K562 (cell line): ENCODE data around the gene TAL1. TPM values are rescaled to one million over a fixed set of nuclear protein-coding genes. Genes with fewer than 3 reads are reported as not detected.
A peak's percentile ranks its signal among the peaks of the same experiment; 100 is the strongest.

Source experiments
- ESRRB ChIP-seq: fragments of 250-450 bp; sonication (Bioruptor Pico); IDR thresholded peaks from 2 replicates; pipeline ENCODE4 v1.5.0; 2020; ENCODE audit warnings: mild to moderate bottlenecking, moderate library complexity, borderline replicate concordance
- HLTF ChIP-seq: fragments of 450-650 bp; IDR thresholded peaks from 2 replicates; pipeline ENCODE4 v1.6.1; 2016
- MAFK ChIP-seq: IDR thresholded peaks from 2 replicates; pipeline ENCODE4 v1.6.1; 2011; ENCODE audit warnings: low read length, improper control_type of control experiment
- MTA3 ChIP-seq: fragments of 450-650 bp; formaldehyde crosslinking; IDR thresholded peaks from 2 replicates; pipeline ENCODE4 v1.6.1; 2017; ENCODE audit warnings: mild to moderate bottlenecking, borderline replicate concordance
- NFXL1 ChIP-seq: fragments of 450-650 bp; formaldehyde crosslinking; IDR thresholded peaks from 2 replicates; pipeline ENCODE4 v1.4.0; 2021; ENCODE audit warnings: mild to moderate bottlenecking
- SLC30A9 ChIP-seq: fragments of 250-450 bp; sonication (Bioruptor Pico); IDR thresholded peaks from 2 replicates; pipeline ENCODE4 v1.8.0; 2022; ENCODE audit warnings: mild to moderate bottlenecking, moderate library complexity
- SPI1 ChIP-seq: IDR thresholded peaks from 2 replicates; pipeline ENCODE4 v1.6.1; 2011; ENCODE audit warnings: low read depth, low read length, control low read depth, borderline replicate concordance
- SREBF2 ChIP-seq: sonication (generic); formaldehyde crosslinking; IDR thresholded peaks from 2 replicates; pipeline ENCODE4 v1.4.0; 2020; ENCODE audit warnings: mild to moderate bottlenecking, missing genetic modification reagents
- STAT5A ChIP-seq: IDR thresholded peaks from 2 replicates; pipeline ENCODE4 v1.6.1; 2012; ENCODE audit warnings: low read length, inconsistent platforms, borderline replicate concordance
- SUPT5H ChIP-seq: fragments of 450-650 bp; IDR thresholded peaks from 2 replicates; pipeline ENCODE4 v1.6.1; 2016
- TCF3 ChIP-seq: sonication (generic); formaldehyde crosslinking; IDR thresholded peaks from 2 replicates; pipeline ENCODE4 v1.4.0; 2020; ENCODE audit warnings: mild to moderate bottlenecking, missing genetic modification reagents
- TGIF2 ChIP-seq: sonication (generic); formaldehyde crosslinking; IDR thresholded peaks from 2 replicates; pipeline ENCODE4 v1.8.1; 2022; ENCODE audit warnings: mild to moderate bottlenecking, missing genetic modification reagents, moderate library complexity
- ZNF12 ChIP-seq: sonication (generic); formaldehyde crosslinking; IDR thresholded peaks from 2 replicates; pipeline ENCODE4 v1.4.0; 2020; ENCODE audit warnings: mild to moderate bottlenecking, missing genetic modification reagents
- ZNF324 ChIP-seq: fragments of 250-450 bp; sonication (Bioruptor Pico); IDR thresholded peaks from 2 replicates; pipeline ENCODE4 v1.4.0; 2020; ENCODE audit warnings: mild to moderate bottlenecking
- ZNF76 ChIP-seq: fragments of 250-450 bp; sonication (Bioruptor Pico); IDR thresholded peaks from 2 replicates; pipeline ENCODE4 v1.4.0; 2020; ENCODE audit warnings: mild to moderate bottlenecking, moderate library complexity, borderline replicate concordance
- polyA plus RNA-seq, 8 experiments: library from polyadenylated mRNA; depleted of rRNA in 4 of 8; stranded (reverse) in 5 of 8; unstranded in 3 of 8; fragments of >200 nt; fragmentation: Nextera tagmentation in 2 of 8; fragmentation: Illumina TruSeq in 1 of 8; extraction: Ambion mirVana in 2 of 8; extraction: Trizol in 1 of 8; gene quantifications; 2 replicates each; pipeline versions ENCODE4 v1.2.1 to v1.2.3, GENCODE V29; 2011 to 2014; ENCODE audit warnings: inconsistent platforms in 1 of 8, missing spikeins in 1 of 8
- total RNA-seq, 7 experiments: library from RNA; depleted of rRNA in 6 of 7; stranded (reverse); fragments of >200 nt in 6 of 7; fragmentation: Illumina TruSeq in 2 of 7; extraction: Trizol in 2 of 7; gene quantifications; 2 replicates each; pipeline versions ENCODE4 v1.2.1 to v1.2.3, GENCODE V29; 2011 to 2021; ENCODE audit warnings: low replicate concordance in 1 of 7
- TF ChIP-seq, protein P1 (sequence below): fragments of 450-650 bp; IDR thresholded peaks from one replicate; pipeline ENCODE4 v1.6.1; 2018; ENCODE audit warnings: mild to moderate bottlenecking, moderate library complexity; ENCODE audit not compliant: partially characterized antibody
- TF ChIP-seq, protein P2 (sequence below), 2 experiments: fragments of 150-350 bp in 1 of 2; IDR thresholded peaks; 2 replicates each; pipeline ENCODE4 v1.6.1; 2012 to 2016; ENCODE audit warnings: low read depth in 2 of 2, low read length in 2 of 2, mild to moderate bottlenecking in 1 of 2, moderate library complexity in 1 of 2
- TF ChIP-seq, protein P3 (sequence below): sonication (generic); formaldehyde crosslinking; IDR thresholded peaks from 2 replicates; pipeline ENCODE4 v1.8.0; 2023; ENCODE audit warnings: missing genetic modification reagents, mild to moderate bottlenecking, borderline replicate concordance

The TAL1 gene
- total and polyA plus RNA-seq, 9 of the 15 experiments (the other 6 are each of a cell fraction or from before 2014, with no cell fraction given) = 18.5 to 106 (median 59.7) TPM

DNA sequence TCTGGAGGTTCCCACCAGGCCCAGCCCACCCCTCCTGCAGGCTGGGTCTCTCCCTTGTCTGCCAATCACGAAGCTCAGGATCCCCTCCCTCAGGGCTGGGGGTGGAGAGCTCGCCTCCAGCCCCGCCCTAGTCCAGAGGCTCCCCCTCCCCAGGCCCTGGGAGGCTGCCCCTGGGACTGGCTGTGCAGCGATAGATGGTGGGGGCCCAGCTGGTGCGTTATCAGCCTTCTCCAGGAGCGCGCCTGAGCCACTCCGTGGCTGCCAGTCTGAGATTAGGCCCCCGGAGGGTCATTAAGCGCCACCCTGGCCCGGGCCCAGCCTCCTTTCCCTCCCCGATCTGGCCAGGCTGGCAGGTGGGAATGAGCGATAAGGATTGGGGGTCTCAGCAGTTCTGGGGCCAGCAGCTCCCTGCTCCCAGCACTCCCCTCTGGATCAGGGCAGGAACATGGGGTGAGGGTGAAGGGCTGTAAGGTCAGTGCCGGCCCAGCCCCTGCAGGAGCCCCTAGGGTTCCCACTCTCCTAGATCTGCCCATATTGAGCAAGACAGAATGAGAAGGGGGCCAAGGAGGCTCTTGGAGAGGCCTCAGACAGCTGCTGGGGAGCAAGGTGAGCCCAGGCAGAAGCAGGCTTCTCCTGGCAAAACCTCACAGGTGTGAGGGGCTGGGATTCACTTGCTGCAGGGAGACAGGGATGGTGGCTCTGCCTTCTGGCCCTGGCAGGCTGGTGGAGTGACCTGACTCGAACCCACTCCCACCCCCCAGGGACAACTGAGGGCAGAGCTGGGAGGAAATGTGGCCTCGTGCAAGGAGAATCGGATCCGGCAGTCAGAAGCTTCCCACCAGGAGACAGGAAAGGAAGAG, 50.7 kb downstream of the TAL1 start (continued):
- peak; percentile 96 for TF ChIP-seq MTA3
- peak; percentile 100 for TF ChIP-seq HLTF
- peak; percentile 88; the same call in 1 of the 2 replicates for TF ChIP-seq NFXL1 (CRISPR knock-in tag)
- TF ChIP-seq SUPT5H = no peak
- no peak for TF ChIP-seq SLC30A9 (CRISPR knock-in tag)
- TF ChIP-seq, protein P1, sequence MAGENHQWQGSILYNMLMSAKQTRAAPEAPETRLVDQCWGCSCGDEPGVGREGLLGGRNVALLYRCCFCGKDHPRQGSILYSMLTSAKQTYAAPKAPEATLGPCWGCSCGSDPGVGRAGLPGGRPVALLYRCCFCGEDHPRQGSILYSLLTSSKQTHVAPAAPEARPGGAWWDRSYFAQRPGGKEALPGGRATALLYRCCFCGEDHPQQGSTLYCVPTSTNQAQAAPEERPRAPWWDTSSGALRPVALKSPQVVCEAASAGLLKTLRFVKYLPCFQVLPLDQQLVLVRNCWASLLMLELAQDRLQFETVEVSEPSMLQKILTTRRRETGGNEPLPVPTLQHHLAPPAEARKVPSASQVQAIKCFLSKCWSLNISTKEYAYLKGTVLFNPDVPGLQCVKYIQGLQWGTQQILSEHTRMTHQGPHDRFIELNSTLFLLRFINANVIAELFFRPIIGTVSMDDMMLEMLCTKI = no peak
- TF ChIP-seq SPI1 = no peak
- TF ChIP-seq MAFK = peak; percentile 83
- TF ChIP-seq ZNF324 (CRISPR knock-in tag) = peak; percentile 88
- peak; percentile 98 for TF ChIP-seq ZNF76
- no peak for TF ChIP-seq TGIF2 (CRISPR knock-in tag)
- TF ChIP-seq, protein P2, sequence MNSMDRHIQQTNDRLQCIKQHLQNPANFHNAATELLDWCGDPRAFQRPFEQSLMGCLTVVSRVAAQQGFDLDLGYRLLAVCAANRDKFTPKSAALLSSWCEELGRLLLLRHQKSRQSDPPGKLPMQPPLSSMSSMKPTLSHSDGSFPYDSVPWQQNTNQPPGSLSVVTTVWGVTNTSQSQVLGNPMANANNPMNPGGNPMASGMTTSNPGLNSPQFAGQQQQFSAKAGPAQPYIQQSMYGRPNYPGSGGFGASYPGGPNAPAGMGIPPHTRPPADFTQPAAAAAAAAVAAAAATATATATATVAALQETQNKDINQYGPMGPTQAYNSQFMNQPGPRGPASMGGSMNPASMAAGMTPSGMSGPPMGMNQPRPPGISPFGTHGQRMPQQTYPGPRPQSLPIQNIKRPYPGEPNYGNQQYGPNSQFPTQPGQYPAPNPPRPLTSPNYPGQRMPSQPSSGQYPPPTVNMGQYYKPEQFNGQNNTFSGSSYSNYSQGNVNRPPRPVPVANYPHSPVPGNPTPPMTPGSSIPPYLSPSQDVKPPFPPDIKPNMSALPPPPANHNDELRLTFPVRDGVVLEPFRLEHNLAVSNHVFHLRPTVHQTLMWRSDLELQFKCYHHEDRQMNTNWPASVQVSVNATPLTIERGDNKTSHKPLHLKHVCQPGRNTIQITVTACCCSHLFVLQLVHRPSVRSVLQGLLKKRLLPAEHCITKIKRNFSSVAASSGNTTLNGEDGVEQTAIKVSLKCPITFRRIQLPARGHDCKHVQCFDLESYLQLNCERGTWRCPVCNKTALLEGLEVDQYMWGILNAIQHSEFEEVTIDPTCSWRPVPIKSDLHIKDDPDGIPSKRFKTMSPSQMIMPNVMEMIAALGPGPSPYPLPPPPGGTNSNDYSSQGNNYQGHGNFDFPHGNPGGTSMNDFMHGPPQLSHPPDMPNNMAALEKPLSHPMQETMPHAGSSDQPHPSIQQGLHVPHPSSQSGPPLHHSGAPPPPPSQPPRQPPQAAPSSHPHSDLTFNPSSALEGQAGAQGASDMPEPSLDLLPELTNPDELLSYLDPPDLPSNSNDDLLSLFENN (IDR thresholded peaks at IDR 0.05; ENCODE audit: low read depth in 2 of 2, low read length in 2 of 2) = peak in 1 of 2 experiments; percentile 100; a peak in 2 of 4 replicates
- TF ChIP-seq ESRRB (CRISPR knock-in tag) = 0 out of 2 replicates have a peak, but pooled peaks have one; percentile 77
- TF ChIP-seq, protein P3, sequence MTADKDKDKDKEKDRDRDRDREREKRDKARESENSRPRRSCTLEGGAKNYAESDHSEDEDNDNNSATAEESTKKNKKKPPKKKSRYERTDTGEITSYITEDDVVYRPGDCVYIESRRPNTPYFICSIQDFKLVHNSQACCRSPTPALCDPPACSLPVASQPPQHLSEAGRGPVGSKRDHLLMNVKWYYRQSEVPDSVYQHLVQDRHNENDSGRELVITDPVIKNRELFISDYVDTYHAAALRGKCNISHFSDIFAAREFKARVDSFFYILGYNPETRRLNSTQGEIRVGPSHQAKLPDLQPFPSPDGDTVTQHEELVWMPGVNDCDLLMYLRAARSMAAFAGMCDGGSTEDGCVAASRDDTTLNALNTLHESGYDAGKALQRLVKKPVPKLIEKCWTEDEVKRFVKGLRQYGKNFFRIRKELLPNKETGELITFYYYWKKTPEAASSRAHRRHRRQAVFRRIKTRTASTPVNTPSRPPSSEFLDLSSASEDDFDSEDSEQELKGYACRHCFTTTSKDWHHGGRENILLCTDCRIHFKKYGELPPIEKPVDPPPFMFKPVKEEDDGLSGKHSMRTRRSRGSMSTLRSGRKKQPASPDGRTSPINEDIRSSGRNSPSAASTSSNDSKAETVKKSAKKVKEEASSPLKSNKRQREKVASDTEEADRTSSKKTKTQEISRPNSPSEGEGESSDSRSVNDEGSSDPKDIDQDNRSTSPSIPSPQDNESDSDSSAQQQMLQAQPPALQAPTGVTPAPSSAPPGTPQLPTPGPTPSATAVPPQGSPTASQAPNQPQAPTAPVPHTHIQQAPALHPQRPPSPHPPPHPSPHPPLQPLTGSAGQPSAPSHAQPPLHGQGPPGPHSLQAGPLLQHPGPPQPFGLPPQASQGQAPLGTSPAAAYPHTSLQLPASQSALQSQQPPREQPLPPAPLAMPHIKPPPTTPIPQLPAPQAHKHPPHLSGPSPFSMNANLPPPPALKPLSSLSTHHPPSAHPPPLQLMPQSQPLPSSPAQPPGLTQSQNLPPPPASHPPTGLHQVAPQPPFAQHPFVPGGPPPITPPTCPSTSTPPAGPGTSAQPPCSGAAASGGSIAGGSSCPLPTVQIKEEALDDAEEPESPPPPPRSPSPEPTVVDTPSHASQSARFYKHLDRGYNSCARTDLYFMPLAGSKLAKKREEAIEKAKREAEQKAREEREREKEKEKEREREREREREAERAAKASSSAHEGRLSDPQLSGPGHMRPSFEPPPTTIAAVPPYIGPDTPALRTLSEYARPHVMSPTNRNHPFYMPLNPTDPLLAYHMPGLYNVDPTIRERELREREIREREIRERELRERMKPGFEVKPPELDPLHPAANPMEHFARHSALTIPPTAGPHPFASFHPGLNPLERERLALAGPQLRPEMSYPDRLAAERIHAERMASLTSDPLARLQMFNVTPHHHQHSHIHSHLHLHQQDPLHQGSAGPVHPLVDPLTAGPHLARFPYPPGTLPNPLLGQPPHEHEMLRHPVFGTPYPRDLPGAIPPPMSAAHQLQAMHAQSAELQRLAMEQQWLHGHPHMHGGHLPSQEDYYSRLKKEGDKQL (CRISPR knock-in tag) = peak; percentile 97; the same call in 1 of the 2 replicates
- TF ChIP-seq TCF3 (CRISPR knock-in tag) = peak; percentile 100
- TF ChIP-seq STAT5A = peak; percentile 99
- TF ChIP-seq SREBF2 (CRISPR knock-in tag) = no peak
- no peak for TF ChIP-seq ZNF12 (CRISPR knock-in tag)
